ENCODE measurements around the gene CERS6.

DNA sequence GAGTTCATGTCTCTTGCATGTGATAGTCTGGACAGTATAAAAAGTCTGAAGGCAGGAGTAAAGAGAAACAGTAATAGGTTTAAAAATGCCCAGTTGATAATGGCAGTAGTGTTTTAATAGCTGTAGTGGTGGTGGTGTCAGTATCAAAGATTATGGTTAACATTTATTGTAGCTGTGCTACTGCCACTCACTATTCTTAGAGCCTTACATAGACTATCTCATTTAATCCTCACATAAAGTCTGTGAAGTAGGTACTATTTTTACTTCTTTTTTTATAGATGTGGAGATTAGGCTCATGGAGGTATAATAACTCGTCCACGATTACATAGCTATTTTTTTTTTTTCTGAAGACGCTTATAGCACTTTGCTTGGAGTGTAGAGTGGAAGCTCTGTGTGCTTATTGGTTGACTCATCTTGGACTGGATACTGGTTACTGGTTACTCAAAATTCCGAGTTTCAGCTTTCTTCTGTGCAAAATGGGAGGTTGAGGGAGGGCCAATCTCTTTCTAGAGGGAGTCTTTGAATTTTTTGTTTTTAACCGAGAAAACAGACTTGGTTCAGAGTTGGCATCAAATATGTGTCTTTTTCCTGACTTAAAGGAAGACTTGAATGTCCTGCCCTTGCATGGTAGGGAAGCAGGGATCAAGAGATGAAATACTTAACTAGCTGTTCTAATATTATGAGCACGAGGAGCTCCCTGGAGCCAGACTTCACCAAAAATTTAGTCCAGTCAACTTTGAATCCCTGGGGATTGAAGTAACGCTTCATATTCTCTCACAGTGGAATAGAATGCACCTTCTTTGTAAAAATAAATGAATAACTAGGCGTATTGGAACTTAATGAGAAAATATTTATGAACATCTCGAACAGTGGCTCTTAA, 27.1 kb downstream of the CERS6 start:
- TF ChIP-seq, protein P1, sequence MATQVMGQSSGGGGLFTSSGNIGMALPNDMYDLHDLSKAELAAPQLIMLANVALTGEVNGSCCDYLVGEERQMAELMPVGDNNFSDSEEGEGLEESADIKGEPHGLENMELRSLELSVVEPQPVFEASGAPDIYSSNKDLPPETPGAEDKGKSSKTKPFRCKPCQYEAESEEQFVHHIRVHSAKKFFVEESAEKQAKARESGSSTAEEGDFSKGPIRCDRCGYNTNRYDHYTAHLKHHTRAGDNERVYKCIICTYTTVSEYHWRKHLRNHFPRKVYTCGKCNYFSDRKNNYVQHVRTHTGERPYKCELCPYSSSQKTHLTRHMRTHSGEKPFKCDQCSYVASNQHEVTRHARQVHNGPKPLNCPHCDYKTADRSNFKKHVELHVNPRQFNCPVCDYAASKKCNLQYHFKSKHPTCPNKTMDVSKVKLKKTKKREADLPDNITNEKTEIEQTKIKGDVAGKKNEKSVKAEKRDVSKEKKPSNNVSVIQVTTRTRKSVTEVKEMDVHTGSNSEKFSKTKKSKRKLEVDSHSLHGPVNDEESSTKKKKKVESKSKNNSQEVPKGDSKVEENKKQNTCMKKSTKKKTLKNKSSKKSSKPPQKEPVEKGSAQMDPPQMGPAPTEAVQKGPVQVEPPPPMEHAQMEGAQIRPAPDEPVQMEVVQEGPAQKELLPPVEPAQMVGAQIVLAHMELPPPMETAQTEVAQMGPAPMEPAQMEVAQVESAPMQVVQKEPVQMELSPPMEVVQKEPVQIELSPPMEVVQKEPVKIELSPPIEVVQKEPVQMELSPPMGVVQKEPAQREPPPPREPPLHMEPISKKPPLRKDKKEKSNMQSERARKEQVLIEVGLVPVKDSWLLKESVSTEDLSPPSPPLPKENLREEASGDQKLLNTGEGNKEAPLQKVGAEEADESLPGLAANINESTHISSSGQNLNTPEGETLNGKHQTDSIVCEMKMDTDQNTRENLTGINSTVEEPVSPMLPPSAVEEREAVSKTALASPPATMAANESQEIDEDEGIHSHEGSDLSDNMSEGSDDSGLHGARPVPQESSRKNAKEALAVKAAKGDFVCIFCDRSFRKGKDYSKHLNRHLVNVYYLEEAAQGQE (IDR thresholded peaks at IDR 0.05; ENCODE audit: insufficient read depth in 1 of 2, low read depth in 2 of 2, low read length in 1 of 2): no peak
- TF ChIP-seq CTCF (IDR thresholded peaks at IDR 0.05): no peak
- TF ChIP-seq POLR2AphosphoS5 (IDR thresholded peaks at IDR 0.05; ENCODE audit: low read depth, low read length): no peak
- TF ChIP-seq SIN3A (IDR thresholded peaks at IDR 0.05; ENCODE audit: borderline replicate concordance, insufficient read depth, low read depth, low read length): no peak
